Kidney glomerular epithelial cell (primary cell): Measurements from ENCODE around the gene PTPRN2.

Source experiments
- DNase-seq: peaks from one replicate; lab custom pipeline; 2025; lab: John Stamatoyannopoulos, UW

The PTPRN2 gene

GRCh38 chr7:157585113-157585861 lies 1002.3 kb downstream of the PTPRN2 start:
- no peak for DNase-seq

GRCh38 chr7:157584420-157584819 lies 1003.2 kb downstream of the PTPRN2 start:
- no peak for DNase-seq

GRCh38 chr7:157581740-157582139 lies 1005.9 kb downstream of the PTPRN2 start:
- no peak for DNase-seq

GRCh38 chr7:157580324-157580723 lies 1007.3 kb downstream of the PTPRN2 start:
- no peak for DNase-seq

GRCh38 chr7:157579425-157579824 lies 1008.2 kb downstream of the PTPRN2 start:
- DNase-seq = no peak

GRCh38 chr7:157577796-157578339 lies 1009.8 kb downstream of the PTPRN2 start:
- DNase-seq = no peak

- DNase-seq = no peak
Observed at GRCh38 chr7:157577061-157577460, 1010.6 kb downstream of the PTPRN2 start.

- no peak for DNase-seq
Observed at GRCh38 chr7:157576415-157576814, 1011.2 kb downstream of the PTPRN2 start.

GRCh38 chr7:157575777-157576176 lies 1011.8 kb downstream of the PTPRN2 start:
- DNase-seq = no peak

GRCh38 chr7:157574914-157575586 lies 1012.6 kb downstream of the PTPRN2 start:
- no peak for DNase-seq

GRCh38 chr7:157574120-157574825 lies 1013.4 kb downstream of the PTPRN2 start:
- DNase-seq = no peak

- no peak for DNase-seq
Observed at GRCh38 chr7:157573244-157573643, 1014.4 kb downstream of the PTPRN2 start.

- no peak for DNase-seq
Observed at GRCh38 chr7:157572622-157573021, 1015.0 kb downstream of the PTPRN2 start.

- no peak for DNase-seq
Observed at GRCh38 chr7:157570531-157571200, 1017.0 kb downstream of the PTPRN2 start.

GRCh38 chr7:157569967-157570366 lies 1017.7 kb downstream of the PTPRN2 start:
- DNase-seq = no peak

GRCh38 chr7:157568770-157569584 lies 1018.6 kb downstream of the PTPRN2 start:
- DNase-seq = peak; percentile 10

- DNase-seq = no peak
Observed at GRCh38 chr7:157568106-157568769, 1019.4 kb downstream of the PTPRN2 start.

- no peak for DNase-seq
Observed at GRCh38 chr7:157567666-157568065, 1020.0 kb downstream of the PTPRN2 start.

GRCh38 chr7:157566631-157567006 lies 1021.0 kb downstream of the PTPRN2 start:
- no peak for DNase-seq

- DNase-seq = no peak
Observed at GRCh38 chr7:157565981-157566630, 1021.5 kb downstream of the PTPRN2 start.
